ENCODE data around the gene EHMT1.

Gene EHMT1

DNA sequence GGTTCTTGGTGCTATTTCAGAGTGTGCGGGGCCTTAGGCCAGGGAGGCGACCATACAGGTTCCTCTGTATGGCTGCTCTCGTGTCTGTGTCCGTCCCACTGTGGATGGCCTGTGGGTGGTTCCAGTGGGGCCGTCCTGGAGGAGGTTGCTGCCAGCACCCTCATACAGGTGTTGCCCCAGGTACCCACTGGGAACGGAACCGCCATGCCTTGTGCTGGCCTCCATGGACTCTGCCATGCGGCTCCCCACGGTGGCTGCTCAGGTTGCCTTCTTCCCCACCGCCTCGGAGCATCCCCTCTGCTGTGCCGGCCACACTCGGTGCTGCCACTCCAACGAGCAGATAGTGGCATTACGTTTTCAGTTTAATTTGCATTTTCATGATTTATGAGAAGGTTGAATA, 129.5 kb downstream of the EHMT1 start:
- no peaks in the 10 kb centered on the region for H3K27me3 ChIP-seq (ENCODE audit: insufficient read depth, low read depth)
- no peak overlapping the region for H3K4me2 ChIP-seq
- no peaks in the 10 kb centered on the region for H3K36me3 ChIP-seq (ENCODE audit: insufficient read depth)
- H2AFZ ChIP-seq (ENCODE audit: low read depth), result no peak overlapping the region
- H3K4me3 ChIP-seq (IDR thresholded peaks at IDR 0.05; ENCODE audit: insufficient read depth, low read depth, low read length), result no peak overlapping the region
- TF ChIP-seq CTCF (conservative IDR thresholded peaks at IDR 0.05; ENCODE audit: low read depth, low read length), result no peak
- H4K20me1 ChIP-seq (ENCODE audit: insufficient read depth), result no peaks in the 10 kb centered on the region
- no peak overlapping the region for H3K9ac ChIP-seq
- H3K4me1 ChIP-seq (ENCODE audit: low read depth, poor library complexity, severe bottlenecking), result no peaks in the 10 kb centered on the region
- H3K79me2 ChIP-seq (ENCODE audit: insufficient read depth, low read depth), result no peaks in the 10 kb centered on the region
- H3K27ac ChIP-seq, result no peak overlapping the region

GRCh38 chr9:137748741-137749140, 129.9 kb downstream of the EHMT1 start:
- no peaks in the 10 kb centered on the region for H4K20me1 ChIP-seq (ENCODE audit: insufficient read depth)
- H3K9ac ChIP-seq, result no peak overlapping the region
- H3K36me3 ChIP-seq (ENCODE audit: insufficient read depth), result no peaks in the 10 kb centered on the region
- no peak overlapping the region for H3K4me3 ChIP-seq (IDR thresholded peaks at IDR 0.05; ENCODE audit: insufficient read depth, low read depth, low read length)
- no peak overlapping the region for H3K4me2 ChIP-seq
- H2AFZ ChIP-seq (ENCODE audit: low read depth), result no peak overlapping the region
- no peaks in the 10 kb centered on the region for H3K79me2 ChIP-seq (ENCODE audit: insufficient read depth, low read depth)
- no peak overlapping the region for H3K27ac ChIP-seq
- no peaks in the 10 kb centered on the region for H3K4me1 ChIP-seq (ENCODE audit: low read depth, poor library complexity, severe bottlenecking)
- no peak for TF ChIP-seq CTCF (conservative IDR thresholded peaks at IDR 0.05; ENCODE audit: low read depth, low read length)
- no peaks in the 10 kb centered on the region for H3K27me3 ChIP-seq (ENCODE audit: insufficient read depth, low read depth)

DNA sequence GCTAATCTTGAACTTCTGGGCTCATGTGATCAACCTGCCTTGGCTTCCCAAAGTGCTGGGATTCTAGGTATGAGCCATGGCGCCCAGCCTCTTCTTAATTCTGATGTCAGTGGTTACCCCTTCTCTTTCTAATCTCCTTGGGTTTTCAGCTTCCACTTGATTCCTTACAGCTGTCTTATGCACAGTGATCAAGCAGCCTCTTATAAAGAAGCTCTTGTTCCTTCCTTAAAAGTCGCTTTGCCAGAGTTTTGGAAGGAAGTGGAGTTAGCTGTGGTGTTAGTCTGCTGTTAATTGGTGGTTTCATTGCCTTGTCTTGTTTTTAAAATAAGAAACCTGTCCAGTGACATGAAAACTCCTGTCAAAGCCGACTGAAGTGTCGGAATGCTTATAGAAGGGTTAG, 130.7 kb downstream of the EHMT1 start:
- Histone ChIP-seq H3K4me1 (ENCODE audit: low read depth, poor library complexity, severe bottlenecking) (no peaks in the 10 kb centered on the region), H3K27me3 (ENCODE audit: insufficient read depth, low read depth) (no peaks in the 10 kb centered on the region), H3K9ac (no peak overlapping the region), H3K4me2 (no peak overlapping the region), H3K27ac (no peak overlapping the region), H3K36me3 (ENCODE audit: insufficient read depth) (no peaks in the 10 kb centered on the region), H3K79me2 (ENCODE audit: insufficient read depth, low read depth) (no peaks in the 10 kb centered on the region), H2AFZ (ENCODE audit: low read depth) (no peak overlapping the region), H3K4me3 (IDR thresholded peaks at IDR 0.05; ENCODE audit: insufficient read depth, low read depth, low read length) (no peak overlapping the region), H4K20me1 (ENCODE audit: insufficient read depth) (no peaks in the 10 kb centered on the region)
- TF ChIP-seq CTCF (conservative IDR thresholded peaks at IDR 0.05; ENCODE audit: low read depth, low read length), result no peak

DNA sequence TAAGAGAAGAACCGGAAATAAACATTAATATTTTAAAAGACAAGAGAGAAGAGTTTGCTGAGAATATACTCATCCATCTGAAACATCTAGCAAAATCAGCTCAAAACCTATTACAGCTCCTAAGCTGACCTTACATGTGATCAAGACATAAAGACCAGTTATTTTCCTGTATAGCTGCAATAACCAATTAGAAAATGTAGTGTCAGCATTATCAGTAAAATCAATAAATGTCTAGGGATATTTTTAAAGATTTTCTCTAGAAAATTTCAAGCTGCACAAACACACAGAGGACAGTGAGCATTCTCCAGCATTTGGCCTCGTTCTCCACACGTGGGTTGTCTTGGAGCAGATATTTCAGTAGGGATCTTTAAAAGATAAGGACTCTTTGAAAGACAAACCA, 131.2 kb downstream of the EHMT1 start:
- H3K4me2 ChIP-seq, result no peak overlapping the region
- no peak overlapping the region for H2AFZ ChIP-seq (ENCODE audit: low read depth)
- no peaks in the 10 kb centered on the region for H3K79me2 ChIP-seq (ENCODE audit: insufficient read depth, low read depth)
- no peaks in the 10 kb centered on the region for H3K27me3 ChIP-seq (ENCODE audit: insufficient read depth, low read depth)
- TF ChIP-seq CTCF (conservative IDR thresholded peaks at IDR 0.05; ENCODE audit: low read depth, low read length), result no peak
- H4K20me1 ChIP-seq (ENCODE audit: insufficient read depth), result no peaks in the 10 kb centered on the region
- no peaks in the 10 kb centered on the region for H3K36me3 ChIP-seq (ENCODE audit: insufficient read depth)
- no peak overlapping the region for H3K9ac ChIP-seq
- no peak overlapping the region for H3K4me3 ChIP-seq (IDR thresholded peaks at IDR 0.05; ENCODE audit: insufficient read depth, low read depth, low read length)
- H3K27ac ChIP-seq, result no peak overlapping the region
- H3K4me1 ChIP-seq (ENCODE audit: low read depth, poor library complexity, severe bottlenecking), result no peaks in the 10 kb centered on the region

GRCh38 chr9:137750566-137750965, 131.8 kb downstream of the EHMT1 start:
- no peak overlapping the region for H3K27ac ChIP-seq
- H3K4me2 ChIP-seq, result no peak overlapping the region
- no peak overlapping the region for H3K9ac ChIP-seq

More at GRCh38 chr9:137750566-137750965, 131.8 kb downstream of the EHMT1 start:
- no peak for TF ChIP-seq CTCF (conservative IDR thresholded peaks at IDR 0.05; ENCODE audit: low read depth, low read length)
- Histone ChIP-seq H3K4me1 (ENCODE audit: low read depth, poor library complexity, severe bottlenecking) (no peaks in the 10 kb centered on the region), H3K4me3 (IDR thresholded peaks at IDR 0.05; ENCODE audit: insufficient read depth, low read depth, low read length) (no peak overlapping the region), H2AFZ (ENCODE audit: low read depth) (no peak overlapping the region), H3K36me3 (ENCODE audit: insufficient read depth) (no peaks in the 10 kb centered on the region), H4K20me1 (ENCODE audit: insufficient read depth) (no peaks in the 10 kb centered on the region), H3K79me2 (ENCODE audit: insufficient read depth, low read depth) (no peaks in the 10 kb centered on the region), H3K27me3 (ENCODE audit: insufficient read depth, low read depth) (no peaks in the 10 kb centered on the region)

All from KMS-11 (cell line).